UCSD-AML1 (cell line): ENCODE results near the gene OR2T1.
"Not testable (repeated sequence)": the region's sequence is repeated elsewhere in the genome, so short reads cannot be mapped to it uniquely, and the experiment has no call there.

ENCODE experiments used
- DNase-seq: peaks from one replicate; lab custom pipeline; 2025; ENCODE audit not compliant: unreplicated experiment; lab: John Stamatoyannopoulos, UW

OR2T1 gene

GRCh38 chr1:248434913-248435312 is 32.1 kb downstream of the OR2T1 start:
- not testable (repeated sequence) for DNase-seq

- DNase-seq: not testable (repeated sequence)
Measured at GRCh38 chr1:248436303-248436702, 33.5 kb downstream of the OR2T1 start.

GRCh38 chr1:248438668-248439067 is 35.8 kb downstream of the OR2T1 start:
- not testable (repeated sequence) for DNase-seq

- DNase-seq: not testable (repeated sequence)
Measured at GRCh38 chr1:248439283-248439682, 36.4 kb downstream of the OR2T1 start.

- DNase-seq: not testable (repeated sequence)
Measured at GRCh38 chr1:248442500-248443277, 39.8 kb downstream of the OR2T1 start.

- not testable (repeated sequence) for DNase-seq
Measured at GRCh38 chr1:248444603-248445002, 41.8 kb downstream of the OR2T1 start.

GRCh38 chr1:248445399-248445798 is 42.6 kb downstream of the OR2T1 start, which contains the start of gene OR2T2:
TSS of gene OR2T2 (plus strand) at chr1:248445637. CDS start at chr1:248452798, 7,161 bp downstream.
- DNase-seq: not testable (repeated sequence)

- DNase-seq: not testable (repeated sequence)
Measured at GRCh38 chr1:248448409-248449074, 45.7 kb downstream of the OR2T1 start.

GRCh38 chr1:248449821-248450465 is 47.1 kb downstream of the OR2T1 start:
- not testable (repeated sequence) for DNase-seq

GRCh38 chr1:248450466-248451145 is 47.8 kb downstream of the OR2T1 start:
- DNase-seq: not testable (repeated sequence)

- not testable (repeated sequence) for DNase-seq
Measured at GRCh38 chr1:248453619-248454018, 50.8 kb downstream of the OR2T1 start.

GRCh38 chr1:248455045-248455444 is 52.2 kb downstream of the OR2T1 start:
- not testable (repeated sequence) for DNase-seq

GRCh38 chr1:248456635-248457034 is 53.8 kb downstream of the OR2T1 start:
- not testable (repeated sequence) for DNase-seq
